Lower lobe of right lung (tissue), 2 donors: Measurements from ENCODE around the gene PRKG2. TPM values are rescaled to one million over a fixed set of nuclear protein-coding genes. Genes with fewer than 3 reads are reported as not detected.

Experiments
- ATAC-seq, 2 donors: fragments of 200-7000 bp; cut with Tn5 transposase; one replicate each; pipeline ENCODE4 v1.9.1; 2020 to 2022; ENCODE audit warnings: mild to moderate bottlenecking in 2 of 2, moderate library complexity in 2 of 2
- DNase-seq: peaks from one replicate; pipeline ENCODE4 v3.0.0-alpha.2; 2020
- H3K27ac ChIP-seq: fragments of 200-600 bp; one replicate; pipeline ENCODE4 v1.8.0; 2022
- H3K27me3 ChIP-seq: fragments of 200-600 bp; one replicate; pipeline ENCODE4 v1.8.0; 2022; ENCODE audit warnings: low read depth
- H3K36me3 ChIP-seq: fragments of 200-600 bp; one replicate; pipeline ENCODE4 v1.8.0; 2022; ENCODE audit warnings: mild to moderate bottlenecking
- H3K4me1 ChIP-seq: fragments of 200-600 bp; one replicate; pipeline ENCODE4 v1.8.0; 2022
- H3K4me3 ChIP-seq: fragments of 200-600 bp; one replicate; pipeline ENCODE4 v1.8.0; 2022; ENCODE audit warnings: mild to moderate bottlenecking
- H3K9me3 ChIP-seq: fragments of 200-600 bp; one replicate; pipeline ENCODE4 v1.8.0; 2022
- intact Hi-C: fragments of 100-400 bp; cut with DNase I; formaldehyde crosslinking; loops from one replicate; pipeline ENCODE4 v1.11.0; 2022
- total RNA-seq: library from RNA; stranded (reverse); fragmentation: NEBNext Ultra II Directional; extraction: Animal tissue kit (Norgen Biotek cat#: 25700); gene quantifications from one replicate; pipeline ENCODE4 v1.2.1, GENCODE V29; 2021
- TF ChIP-seq, protein P1 (sequence below): fragments of 200-600 bp; IDR thresholded peaks from one replicate; pipeline ENCODE4 v1.8.0; 2022; ENCODE audit warnings: antibody characterized with exemption, mild to moderate bottlenecking
- donor health status: DM: no; HTN: yes; CAD: no; lungs with severe emphysema.

PRKG2 gene
- total RNA-seq, 1 donor from 2014 or later = 6.4 TPM

GRCh38 chr4:81204571-81204970 lies 10.5 kb downstream of the PRKG2 start:
- no peaks in the 10 kb centered on the region for H3K36me3 ChIP-seq
- H3K4me3 ChIP-seq = no peak overlapping the region
- no peaks in the 10 kb centered on the region for H3K9me3 ChIP-seq
- TF ChIP-seq, protein P1, sequence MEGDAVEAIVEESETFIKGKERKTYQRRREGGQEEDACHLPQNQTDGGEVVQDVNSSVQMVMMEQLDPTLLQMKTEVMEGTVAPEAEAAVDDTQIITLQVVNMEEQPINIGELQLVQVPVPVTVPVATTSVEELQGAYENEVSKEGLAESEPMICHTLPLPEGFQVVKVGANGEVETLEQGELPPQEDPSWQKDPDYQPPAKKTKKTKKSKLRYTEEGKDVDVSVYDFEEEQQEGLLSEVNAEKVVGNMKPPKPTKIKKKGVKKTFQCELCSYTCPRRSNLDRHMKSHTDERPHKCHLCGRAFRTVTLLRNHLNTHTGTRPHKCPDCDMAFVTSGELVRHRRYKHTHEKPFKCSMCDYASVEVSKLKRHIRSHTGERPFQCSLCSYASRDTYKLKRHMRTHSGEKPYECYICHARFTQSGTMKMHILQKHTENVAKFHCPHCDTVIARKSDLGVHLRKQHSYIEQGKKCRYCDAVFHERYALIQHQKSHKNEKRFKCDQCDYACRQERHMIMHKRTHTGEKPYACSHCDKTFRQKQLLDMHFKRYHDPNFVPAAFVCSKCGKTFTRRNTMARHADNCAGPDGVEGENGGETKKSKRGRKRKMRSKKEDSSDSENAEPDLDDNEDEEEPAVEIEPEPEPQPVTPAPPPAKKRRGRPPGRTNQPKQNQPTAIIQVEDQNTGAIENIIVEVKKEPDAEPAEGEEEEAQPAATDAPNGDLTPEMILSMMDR = no peak
- H3K4me1 ChIP-seq = no peaks in the 10 kb centered on the region
- intact Hi-C loops = no loop called here
- DNase-seq (no peak), ATAC-seq (no peak)
- H3K27me3 ChIP-seq = no peaks in the 10 kb centered on the region
- H3K27ac ChIP-seq = no peak overlapping the region

DNA sequence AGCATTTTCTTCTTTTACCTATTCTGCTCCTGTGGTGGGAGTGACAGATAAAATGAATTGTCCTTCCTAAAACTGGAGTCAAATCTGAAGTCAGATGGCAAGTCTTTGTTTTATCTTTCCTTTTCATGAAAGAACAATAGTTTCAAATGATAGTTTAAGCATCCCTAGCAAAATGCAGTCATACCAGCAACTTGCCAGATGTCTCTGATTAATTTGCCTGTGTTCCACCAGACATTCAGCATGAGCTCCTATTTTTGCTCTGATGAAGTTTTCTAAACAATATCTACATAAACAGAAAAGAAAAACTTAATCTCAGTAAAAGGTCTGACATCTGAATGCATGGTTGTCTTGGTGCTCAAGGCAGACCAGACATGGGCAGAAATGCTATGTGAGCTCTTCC lies 15.2 kb downstream of the PRKG2 start:
- ATAC-seq (no peak), DNase-seq (no peak)
- intact Hi-C loops = no loop called here
- Histone ChIP-seq H3K4me1 (no peaks in the 10 kb centered on the region), H3K36me3 (no peaks in the 10 kb centered on the region), H3K27ac (no peak overlapping the region), H3K4me3 (no peak overlapping the region), H3K9me3 (no peaks in the 10 kb centered on the region), H3K27me3 (no peaks in the 10 kb centered on the region)
- TF ChIP-seq, protein P1 = no peak

DNA sequence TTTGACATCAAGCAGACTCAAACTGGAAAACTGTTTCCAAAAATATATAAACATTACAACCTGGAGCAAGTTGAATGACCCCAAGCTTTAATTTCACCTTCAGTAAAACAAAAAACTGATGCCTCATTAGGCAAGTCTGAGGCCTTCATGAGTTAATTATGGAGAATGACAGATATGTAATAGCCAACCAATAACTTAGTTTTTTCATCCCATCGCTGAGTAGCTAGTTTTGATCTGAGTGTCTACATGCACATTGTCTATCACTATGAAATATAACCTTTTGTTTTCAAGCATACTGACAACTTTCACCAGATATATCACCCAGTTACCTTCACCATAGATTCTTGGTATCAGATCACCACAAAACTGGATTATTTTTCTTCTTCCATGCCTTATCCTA lies 16.4 kb downstream of the PRKG2 start:
- DNase-seq (no peak), ATAC-seq (no peak)
- Histone ChIP-seq H3K27ac (no peak overlapping the region), H3K36me3 (no peaks in the 10 kb centered on the region), H3K4me3 (no peak overlapping the region), H3K4me1 (no peaks in the 10 kb centered on the region), H3K9me3 (no peaks in the 10 kb centered on the region), H3K27me3 (no peaks in the 10 kb centered on the region)
- intact Hi-C loops = no loop called here
- TF ChIP-seq, protein P1 = no peak

- H3K27ac ChIP-seq = no peak overlapping the region
- no peaks in the 10 kb centered on the region for H3K9me3 ChIP-seq
- intact Hi-C loops = no loop called here
- peak; percentile 44 for DNase-seq
- H3K27me3 ChIP-seq = no peaks in the 10 kb centered on the region
- H3K4me1 ChIP-seq = no peaks in the 10 kb centered on the region
- TF ChIP-seq, protein P1 = no peak
- H3K4me3 ChIP-seq = no peak overlapping the region
- no peaks in the 10 kb centered on the region for H3K36me3 ChIP-seq
- ATAC-seq = peak; percentile 29 to 49
Observed at GRCh38 chr4:81197864-81198524, 17.0 kb downstream of the PRKG2 start.

DNA sequence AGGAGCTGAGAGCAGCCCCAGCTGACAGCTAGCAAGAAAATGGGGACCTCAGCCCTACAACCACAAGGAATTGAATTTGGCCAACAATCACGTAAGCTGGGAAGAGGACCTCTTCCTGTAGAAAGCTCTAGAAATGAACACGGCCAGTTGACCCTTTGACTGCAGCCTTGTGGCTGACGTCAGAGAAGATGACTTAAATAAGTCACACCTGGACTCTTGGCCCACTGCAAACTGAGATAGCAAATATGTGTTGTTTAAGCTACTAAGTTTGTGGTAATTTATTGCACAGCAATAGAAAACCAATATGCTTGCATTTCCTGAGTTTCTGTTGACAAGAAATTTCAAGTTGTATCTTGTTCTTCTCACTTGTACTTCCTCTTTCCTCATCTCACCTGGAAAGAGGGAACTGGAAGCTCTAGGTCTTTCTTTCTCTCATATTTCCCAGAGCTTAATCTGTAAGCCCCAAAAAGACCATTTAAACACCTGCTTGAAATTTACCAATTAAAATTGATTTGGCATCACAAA lies 18.8 kb downstream of the PRKG2 start:
- H3K36me3 ChIP-seq = no peaks in the 10 kb centered on the region
- no peaks in the 10 kb centered on the region for H3K9me3 ChIP-seq
- H3K27me3 ChIP-seq = no peaks in the 10 kb centered on the region
- TF ChIP-seq, protein P1 = no peak
- no peak for ATAC-seq
- H3K27ac ChIP-seq = no peak overlapping the region
- intact Hi-C loops = no loop called here
- no peak for DNase-seq
- H3K4me3 ChIP-seq = no peak overlapping the region
- H3K4me1 ChIP-seq = no peaks in the 10 kb centered on the region
